ENCODE results near the gene PADI3.
A peak's percentile ranks its signal among the peaks of the same experiment; 100 is the strongest.

DNA sequence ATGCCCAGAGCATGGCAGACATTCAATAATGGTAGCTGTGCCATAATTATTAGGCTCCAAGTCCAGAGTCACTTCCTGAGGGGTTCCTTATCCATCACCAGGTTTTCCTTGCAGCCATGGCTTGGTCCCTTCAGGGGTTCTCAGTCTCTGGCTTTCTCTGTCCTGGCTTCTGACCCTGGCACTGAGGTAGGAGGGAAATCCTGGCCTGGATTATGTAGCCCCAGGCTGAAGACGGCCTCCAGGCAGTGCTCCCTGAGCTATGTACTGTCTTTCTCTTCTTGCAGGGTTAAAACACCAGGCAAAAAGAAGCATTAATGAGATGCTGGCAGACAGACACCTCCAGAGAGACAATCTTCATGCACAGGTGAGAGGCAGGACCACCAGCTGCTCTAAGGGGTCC is 9.5 kb upstream of the PADI3 start:
- TF ChIP-seq CTCF (IDR thresholded peaks at IDR 0.05) (no peak), YY1 (IDR thresholded peaks at IDR 0.05; ENCODE audit: low read depth) (peak; percentile 68), RAD21 (IDR thresholded peaks at IDR 0.05; ENCODE audit: low read length) (no peak), REST (IDR thresholded peaks at IDR 0.05; ENCODE audit: low read depth, low read length) (no peak), EP300 (IDR thresholded peaks at IDR 0.05; ENCODE audit: borderline replicate concordance in 1 of 2, low read depth in 1 of 2, low read length in 1 of 2) (no peak), TAF1 (IDR thresholded peaks at IDR 0.05; ENCODE audit: borderline replicate concordance, low read depth, low read length) (no peak)
